Measurements from ENCODE around the gene VPS13D. TPM values are rescaled to one million over a fixed set of nuclear protein-coding genes. Genes with fewer than 3 reads are reported as not detected.
A peak's percentile ranks its signal among the peaks of the same experiment; 100 is the strongest.

The VPS13D gene
- total RNA-seq, 1 experiment from 2014 or later: 30.7 TPM

- DNase-seq (peak; percentile 56), ATAC-seq (peak; percentile 93)
- Histone ChIP-seq H3K79me2 (ENCODE audit: low read length) (no peaks in the 10 kb centered on the region), H2AFZ (ENCODE audit: low read length) (no peak overlapping the region), H3F3A (ENCODE audit: low read length, unreplicated experiment) (no peaks in the 10 kb centered on the region), H4K20me1 (ENCODE audit: low read length) (no peaks in the 10 kb centered on the region), H3K27me3 (ENCODE audit: low read length) (no peaks in the 10 kb centered on the region), H3K9me3 (ENCODE audit: low read length) (no peaks in the 10 kb centered on the region), H3K27ac (ENCODE audit: low read length) (peak overlapping the region; percentile 21), H3K4me1 (ENCODE audit: insufficient read depth, low read length) (peaks cover 14% of the 10 kb centered on the region), H3K4me2 (ENCODE audit: low read length) (peak overlapping the region; percentile 9), H3K9me2 (replicated peaks; ENCODE audit: low read length) (no peaks in the 10 kb centered on the region), H3K4me3 (ENCODE audit: low read length) (no peak overlapping the region), H3K36me3 (ENCODE audit: low read depth, low read length) (peaks cover 23% of the 10 kb centered on the region; the same call in 1 of the 2 replicates), H3K9ac (ENCODE audit: low read length) (no peak overlapping the region)
- intact Hi-C loops (cut with micrococcal nuclease): no loop called here
- TF ChIP-seq, protein P1, sequence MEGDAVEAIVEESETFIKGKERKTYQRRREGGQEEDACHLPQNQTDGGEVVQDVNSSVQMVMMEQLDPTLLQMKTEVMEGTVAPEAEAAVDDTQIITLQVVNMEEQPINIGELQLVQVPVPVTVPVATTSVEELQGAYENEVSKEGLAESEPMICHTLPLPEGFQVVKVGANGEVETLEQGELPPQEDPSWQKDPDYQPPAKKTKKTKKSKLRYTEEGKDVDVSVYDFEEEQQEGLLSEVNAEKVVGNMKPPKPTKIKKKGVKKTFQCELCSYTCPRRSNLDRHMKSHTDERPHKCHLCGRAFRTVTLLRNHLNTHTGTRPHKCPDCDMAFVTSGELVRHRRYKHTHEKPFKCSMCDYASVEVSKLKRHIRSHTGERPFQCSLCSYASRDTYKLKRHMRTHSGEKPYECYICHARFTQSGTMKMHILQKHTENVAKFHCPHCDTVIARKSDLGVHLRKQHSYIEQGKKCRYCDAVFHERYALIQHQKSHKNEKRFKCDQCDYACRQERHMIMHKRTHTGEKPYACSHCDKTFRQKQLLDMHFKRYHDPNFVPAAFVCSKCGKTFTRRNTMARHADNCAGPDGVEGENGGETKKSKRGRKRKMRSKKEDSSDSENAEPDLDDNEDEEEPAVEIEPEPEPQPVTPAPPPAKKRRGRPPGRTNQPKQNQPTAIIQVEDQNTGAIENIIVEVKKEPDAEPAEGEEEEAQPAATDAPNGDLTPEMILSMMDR (conservative IDR thresholded peaks at IDR 0.05; ENCODE audit: low read depth, low read length): no peak
- no peak for TF ChIP-seq EZH2phosphoT487 (IDR thresholded peaks at IDR 0.05; ENCODE audit: borderline replicate concordance, low read length)
- TF ChIP-seq EZH2 (IDR thresholded peaks at IDR 0.05; ENCODE audit: low read length, unreplicated experiment): no peak
- CTCF ChIA-PET: no interaction called here
- BruUV-seq (replicated peaks): no TSS peak
- POLR2A ChIA-PET (ENCODE audit: unreplicated experiment): no interaction called here
Measured at GRCh38 chr1:12296623-12297022, 66.8 kb downstream of the VPS13D start.

DNA sequence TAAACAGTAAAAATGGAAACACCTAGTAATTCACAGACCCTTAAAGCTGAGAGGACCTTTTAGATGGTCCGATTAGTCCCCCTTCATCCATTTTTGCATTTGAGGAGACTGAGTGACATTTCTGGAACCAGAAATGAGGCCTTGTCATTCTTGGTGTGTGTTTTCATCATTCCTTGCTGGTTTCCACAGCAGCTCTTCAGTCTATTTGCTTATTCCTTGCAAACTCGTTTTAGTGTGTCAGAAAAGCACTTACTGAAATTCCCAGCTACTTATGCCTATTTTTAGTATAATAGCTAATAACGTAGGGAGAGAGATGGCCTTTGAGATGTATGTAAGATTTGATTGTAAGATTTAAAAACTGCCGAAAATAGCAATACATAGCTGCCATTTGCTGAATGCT lies 70.9 kb downstream of the VPS13D start:
- Histone ChIP-seq H3K36me3 (ENCODE audit: low read depth, low read length) (peaks cover 20% of the 10 kb centered on the region), H3K9me2 (replicated peaks; ENCODE audit: low read length) (no peaks in the 10 kb centered on the region)
- CTCF ChIA-PET: no interaction called here

More for the DNA sequence above, 70.9 kb downstream of the VPS13D start:
- Histone ChIP-seq H2AFZ (ENCODE audit: low read length) (no peak overlapping the region), H3K4me3 (ENCODE audit: low read length) (no peak overlapping the region), H3K27ac (ENCODE audit: low read length) (no peak overlapping the region), H3K9ac (ENCODE audit: low read length) (no peak overlapping the region), H3F3A (ENCODE audit: low read length, unreplicated experiment) (no peaks in the 10 kb centered on the region), H3K4me1 (ENCODE audit: insufficient read depth, low read length) (peaks cover 14% of the 10 kb centered on the region), H3K9me3 (ENCODE audit: low read length) (no peaks in the 10 kb centered on the region), H4K20me1 (ENCODE audit: low read length) (no peaks in the 10 kb centered on the region), H3K4me2 (ENCODE audit: low read length) (no peak overlapping the region), H3K79me2 (ENCODE audit: low read length) (no peaks in the 10 kb centered on the region), H3K27me3 (ENCODE audit: low read length) (no peaks in the 10 kb centered on the region)
- no peak for ATAC-seq
- DNase-seq: no peak
- BruUV-seq (replicated peaks): no TSS peak
- intact Hi-C loops (cut with micrococcal nuclease): no loop called here
- POLR2A ChIA-PET (ENCODE audit: unreplicated experiment): interaction anchor here (0.6 kb wide), 1 partner anchor 8 kb away, joined by 6 read pairs; no protein-coding TSS in a partner anchor
- TF ChIP-seq, protein P1 (conservative IDR thresholded peaks at IDR 0.05; ENCODE audit: low read depth, low read length): no peak
- TF ChIP-seq EZH2 (IDR thresholded peaks at IDR 0.05; ENCODE audit: low read length, unreplicated experiment): no peak
- TF ChIP-seq EZH2phosphoT487 (IDR thresholded peaks at IDR 0.05; ENCODE audit: borderline replicate concordance, low read length): no peak

Measured in PC-3 (cell line).